Measurements from ENCODE around the gene SLC5A5. TPM values are rescaled to one million over a fixed set of nuclear protein-coding genes. Genes with fewer than 3 reads are reported as not detected.

The SLC5A5 gene
- total and polyA plus RNA-seq, 4 donors: 0.14 to 0.95 (median 0.15) TPM; not detected in 1

DNA sequence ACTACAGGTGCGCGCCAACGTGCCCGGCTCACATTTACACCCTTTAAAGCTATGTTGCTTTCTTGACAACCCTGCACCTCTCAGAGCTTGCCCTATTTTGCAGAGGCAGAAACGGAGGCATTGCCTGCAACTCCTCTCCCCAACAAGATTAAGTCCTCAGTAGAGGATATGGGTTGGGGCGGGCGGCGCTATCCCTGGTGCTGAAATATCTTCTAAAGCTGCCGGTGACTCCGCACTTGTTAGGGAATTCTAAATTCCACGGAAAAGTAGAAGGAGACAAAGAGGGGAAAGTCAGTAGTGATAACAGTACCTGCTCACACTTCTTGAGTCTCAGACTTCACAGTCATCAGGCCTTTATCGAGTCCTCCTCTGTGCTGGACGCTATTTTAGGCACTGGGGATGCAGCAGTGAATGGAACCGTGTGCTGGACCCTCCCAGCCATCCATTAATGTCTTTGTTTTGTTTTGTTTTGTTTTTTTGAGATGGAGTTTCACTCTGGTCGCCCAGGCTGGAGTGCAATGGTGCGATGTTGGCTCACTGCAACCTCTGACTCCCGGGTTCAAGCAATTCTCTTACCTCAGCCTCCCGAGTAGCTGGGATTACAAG, 18.0 kb downstream of the SLC5A5 start:
- Histone ChIP-seq H3K36me3 (ENCODE audit: control insufficient read depth in 4 of 4, insufficient read depth in 4 of 4, low read length in 4 of 4) (no peaks in the 10 kb centered on the region), H3K27ac (ENCODE audit: low read depth in 1 of 2, low read length in 1 of 2) (no peak overlapping the region), H3K9ac (ENCODE audit: insufficient read depth in 1 of 2, low read length in 2 of 2) (no peak overlapping the region), H3K4me1 (ENCODE audit: control insufficient read depth in 5 of 5, insufficient read depth in 5 of 5, low read length in 5 of 5) (no peaks in the 10 kb centered on the region), H3K27me3 (ENCODE audit: control insufficient read depth in 3 of 3, insufficient read depth in 3 of 3, low read length in 2 of 3) (no peaks in the 10 kb centered on the region), H3K4me3 (no peak overlapping the region), H3K9me3 (ENCODE audit: control insufficient read depth in 4 of 4, insufficient read depth in 3 of 4, low read length in 3 of 4) (peaks cover 0 to 15% (median 0%) of the 10 kb centered on the region in 4 donors)
- DNase-seq (peak; percentile 51 to 74 (median 70)), ATAC-seq (ENCODE audit: insufficient read depth, low FRiP score) (no peak)
- WGBS, 2 donors: 40 to 60% methylated on average over 18 of the region's 18 CpGs
- TF ChIP-seq, protein P1, sequence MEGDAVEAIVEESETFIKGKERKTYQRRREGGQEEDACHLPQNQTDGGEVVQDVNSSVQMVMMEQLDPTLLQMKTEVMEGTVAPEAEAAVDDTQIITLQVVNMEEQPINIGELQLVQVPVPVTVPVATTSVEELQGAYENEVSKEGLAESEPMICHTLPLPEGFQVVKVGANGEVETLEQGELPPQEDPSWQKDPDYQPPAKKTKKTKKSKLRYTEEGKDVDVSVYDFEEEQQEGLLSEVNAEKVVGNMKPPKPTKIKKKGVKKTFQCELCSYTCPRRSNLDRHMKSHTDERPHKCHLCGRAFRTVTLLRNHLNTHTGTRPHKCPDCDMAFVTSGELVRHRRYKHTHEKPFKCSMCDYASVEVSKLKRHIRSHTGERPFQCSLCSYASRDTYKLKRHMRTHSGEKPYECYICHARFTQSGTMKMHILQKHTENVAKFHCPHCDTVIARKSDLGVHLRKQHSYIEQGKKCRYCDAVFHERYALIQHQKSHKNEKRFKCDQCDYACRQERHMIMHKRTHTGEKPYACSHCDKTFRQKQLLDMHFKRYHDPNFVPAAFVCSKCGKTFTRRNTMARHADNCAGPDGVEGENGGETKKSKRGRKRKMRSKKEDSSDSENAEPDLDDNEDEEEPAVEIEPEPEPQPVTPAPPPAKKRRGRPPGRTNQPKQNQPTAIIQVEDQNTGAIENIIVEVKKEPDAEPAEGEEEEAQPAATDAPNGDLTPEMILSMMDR (IDR thresholded peaks at IDR 0.05; ENCODE audit: control extremely low read depth, extremely low read depth): no peak

DNA sequence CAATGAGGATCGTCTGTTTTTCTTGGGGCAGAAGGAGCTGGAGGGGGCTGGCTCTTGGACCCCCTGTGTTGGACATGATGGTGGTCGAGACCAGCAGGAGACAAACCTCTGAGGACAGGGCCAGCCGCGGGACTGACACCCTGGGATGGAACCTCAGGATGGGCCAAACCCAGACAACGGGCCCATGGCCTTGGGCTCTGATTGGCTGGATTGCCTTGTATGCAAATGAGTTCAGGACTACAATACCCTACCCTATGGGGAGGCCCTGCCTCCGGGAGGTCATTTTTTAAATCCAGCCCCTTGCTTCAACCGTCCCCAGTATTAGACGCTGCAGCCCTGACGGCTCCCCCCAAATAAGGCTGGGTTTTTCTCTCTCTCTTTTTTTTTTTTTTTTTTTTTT, 22.0 kb downstream of the SLC5A5 start:
- Histone ChIP-seq H3K4me1 (ENCODE audit: control insufficient read depth in 5 of 5, insufficient read depth in 5 of 5, low read length in 5 of 5) (no peaks in the 10 kb centered on the region), H3K4me3 (no peak overlapping the region), H3K36me3 (ENCODE audit: control insufficient read depth in 4 of 4, insufficient read depth in 4 of 4, low read length in 4 of 4) (no peaks in the 10 kb centered on the region), H3K27me3 (ENCODE audit: control insufficient read depth in 3 of 3, insufficient read depth in 3 of 3, low read length in 2 of 3) (no peaks in the 10 kb centered on the region), H3K9me3 (ENCODE audit: control insufficient read depth in 4 of 4, insufficient read depth in 3 of 4, low read length in 3 of 4) (peaks cover 0 to 11% (median 0%) of the 10 kb centered on the region in 4 donors), H3K9ac (ENCODE audit: insufficient read depth in 1 of 2, low read length in 2 of 2) (no peak overlapping the region), H3K27ac (ENCODE audit: low read depth in 1 of 2, low read length in 1 of 2) (no peak overlapping the region)
- TF ChIP-seq, protein P1 (IDR thresholded peaks at IDR 0.05; ENCODE audit: control extremely low read depth, extremely low read depth): no peak
- WGBS, 2 donors: 81 to 88% methylated on average over 9 of the region's 9 CpGs
- DNase-seq (no peak), ATAC-seq (ENCODE audit: insufficient read depth, low FRiP score) (no peak)

DNA sequence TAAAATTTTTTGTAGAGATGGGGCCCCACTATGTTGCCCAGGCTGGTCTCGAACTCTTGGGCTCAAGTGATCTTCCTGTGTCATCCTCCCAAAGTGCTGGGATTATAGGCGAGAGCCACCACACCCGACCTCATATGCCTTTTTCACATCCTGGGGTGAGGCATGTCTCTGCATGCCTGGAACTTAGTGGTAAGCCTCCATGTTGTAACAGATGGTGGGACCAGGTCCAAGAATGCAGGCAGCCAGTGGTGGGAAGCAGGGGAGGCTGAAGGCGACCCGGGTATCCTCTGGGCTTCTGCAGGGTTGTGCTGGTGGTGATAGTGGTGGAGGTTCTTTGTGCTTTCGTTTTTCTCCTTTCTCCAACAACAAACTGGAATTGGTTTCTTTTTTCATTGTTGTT, 31.0 kb downstream of the SLC5A5 start:
- WGBS, 2 donors: 63 to 83% methylated on average over 6 of the region's 6 CpGs

More for the DNA sequence above, 31.0 kb downstream of the SLC5A5 start:
- H3K27me3 ChIP-seq (ENCODE audit: control insufficient read depth in 3 of 3, insufficient read depth in 3 of 3, low read length in 2 of 3): no peaks in the 10 kb centered on the region
- TF ChIP-seq, protein P1 (IDR thresholded peaks at IDR 0.05; ENCODE audit: control extremely low read depth, extremely low read depth): no peak
- no peak overlapping the region for H3K27ac ChIP-seq (ENCODE audit: low read depth in 1 of 2, low read length in 1 of 2)
- no peak for DNase-seq
- H3K36me3 ChIP-seq (ENCODE audit: control insufficient read depth in 4 of 4, insufficient read depth in 4 of 4, low read length in 4 of 4): no peaks in the 10 kb centered on the region
- no peak for ATAC-seq (ENCODE audit: insufficient read depth, low FRiP score)
- peaks cover 0 to 1% (median 0%) of the 10 kb centered on the region in 5 donors for H3K4me1 ChIP-seq (ENCODE audit: control insufficient read depth in 5 of 5, insufficient read depth in 5 of 5, low read length in 5 of 5)
- H3K4me3 ChIP-seq: no peak overlapping the region
- peaks cover 0 to under 1% (median 0%) of the 10 kb centered on the region in 4 donors for H3K9me3 ChIP-seq (ENCODE audit: control insufficient read depth in 4 of 4, insufficient read depth in 3 of 4, low read length in 3 of 4)
- no peak overlapping the region for H3K9ac ChIP-seq (ENCODE audit: insufficient read depth in 1 of 2, low read length in 2 of 2)
